GM18498 (cell line): ENCODE results near the gene DLG2.
"Not testable (repeated sequence)": the region's sequence is repeated elsewhere in the genome, so short reads cannot be mapped to it uniquely, and the experiment has no call there.

Experiments used
- ATAC-seq: cut with Tn5 transposase; IDR thresholded peaks from one replicate; pipeline ENCODE4 v1.9.1; 2021; ENCODE audit warnings: mild to moderate bottlenecking, moderate library complexity; ENCODE audit not compliant: unreplicated experiment

Gene DLG2

GRCh38 chr11:83422641-83423040 is 2204.5 kb downstream of the DLG2 start:
- not testable (repeated sequence) for ATAC-seq

- no peak for ATAC-seq
Measured at GRCh38 chr11:83410605-83411565, 2216.3 kb downstream of the DLG2 start.

GRCh38 chr11:83409891-83410290 is 2217.3 kb downstream of the DLG2 start:
- no peak for ATAC-seq

- no peak for ATAC-seq
Measured at GRCh38 chr11:83409476-83409875, 2217.7 kb downstream of the DLG2 start.

GRCh38 chr11:83408946-83409345 is 2218.2 kb downstream of the DLG2 start:
- ATAC-seq = no peak
